Body of pancreas (tissue), 4 donors: ENCODE measurements around the gene MED8.

Source experiments
- POLR2A ChIP-seq, 3 donors: fragments of 450-650 bp; IDR thresholded peaks; one replicate each; pipeline ENCODE4 v1.6.1; 2016; ENCODE audit warnings: antibody characterized with exemption in 3 of 3, mild to moderate bottlenecking in 2 of 3
- TF ChIP-seq, protein P1 (sequence below), 7 experiments: fragments of 450-650 bp in 4 of 7; fragments of 200-600 bp in 3 of 7; sonication (generic) in 3 of 7; IDR thresholded peaks; one replicate each; pipeline ENCODE4 v1.5.1; 2016 to 2019; ENCODE audit warnings: antibody characterized with exemption in 7 of 7

DNA sequence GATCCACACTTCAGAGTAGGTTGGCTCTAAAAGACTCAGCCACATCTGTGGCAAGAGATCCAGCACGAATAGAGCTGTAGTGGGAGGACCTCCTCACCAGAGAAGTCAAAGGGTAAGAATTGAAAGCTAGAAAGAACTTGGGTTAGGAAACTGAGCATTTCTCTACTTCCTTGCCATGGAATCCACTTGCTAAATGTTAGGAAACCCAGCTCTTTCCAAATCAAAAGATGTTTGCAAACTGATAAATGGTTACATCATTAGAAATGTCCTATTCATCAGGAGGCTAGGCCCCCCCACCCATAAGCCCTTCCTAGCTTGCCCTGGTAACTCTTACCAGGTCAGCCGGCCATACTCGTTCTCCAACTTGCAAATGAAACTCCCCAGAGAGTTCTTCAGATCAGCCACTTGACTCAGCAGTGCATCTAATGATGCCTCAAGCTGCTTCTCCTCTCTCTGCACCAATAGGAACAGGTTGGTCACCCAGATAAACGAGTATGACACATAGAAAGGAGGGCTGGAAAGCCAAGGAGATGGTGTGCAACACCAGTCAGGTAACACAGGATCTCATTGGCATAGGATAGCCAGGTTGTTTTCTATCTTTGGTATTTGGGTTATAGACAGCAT lies 1.5 kb downstream of the MED8 start:
- TF ChIP-seq POLR2A (IDR thresholded peaks at IDR 0.05), result no peak
- TF ChIP-seq, protein P1, sequence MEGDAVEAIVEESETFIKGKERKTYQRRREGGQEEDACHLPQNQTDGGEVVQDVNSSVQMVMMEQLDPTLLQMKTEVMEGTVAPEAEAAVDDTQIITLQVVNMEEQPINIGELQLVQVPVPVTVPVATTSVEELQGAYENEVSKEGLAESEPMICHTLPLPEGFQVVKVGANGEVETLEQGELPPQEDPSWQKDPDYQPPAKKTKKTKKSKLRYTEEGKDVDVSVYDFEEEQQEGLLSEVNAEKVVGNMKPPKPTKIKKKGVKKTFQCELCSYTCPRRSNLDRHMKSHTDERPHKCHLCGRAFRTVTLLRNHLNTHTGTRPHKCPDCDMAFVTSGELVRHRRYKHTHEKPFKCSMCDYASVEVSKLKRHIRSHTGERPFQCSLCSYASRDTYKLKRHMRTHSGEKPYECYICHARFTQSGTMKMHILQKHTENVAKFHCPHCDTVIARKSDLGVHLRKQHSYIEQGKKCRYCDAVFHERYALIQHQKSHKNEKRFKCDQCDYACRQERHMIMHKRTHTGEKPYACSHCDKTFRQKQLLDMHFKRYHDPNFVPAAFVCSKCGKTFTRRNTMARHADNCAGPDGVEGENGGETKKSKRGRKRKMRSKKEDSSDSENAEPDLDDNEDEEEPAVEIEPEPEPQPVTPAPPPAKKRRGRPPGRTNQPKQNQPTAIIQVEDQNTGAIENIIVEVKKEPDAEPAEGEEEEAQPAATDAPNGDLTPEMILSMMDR (IDR thresholded peaks at IDR 0.05), result no peak
